ENCODE results near the gene IFFO2.

Gene IFFO2

GRCh38 chr1:18931730-18932129, 24.7 kb downstream of the IFFO2 start:
- 0 out of 2 replicates have a peak, but pooled peaks cover 2% of the 10 kb centered on the region for H3K27me3 ChIP-seq (ENCODE audit: insufficient read depth, low read length)
- no peaks in the 10 kb centered on the region for H3K9me3 ChIP-seq (ENCODE audit: low read length)
- H3K36me3 ChIP-seq (ENCODE audit: insufficient read depth, low read length): no peaks in the 10 kb centered on the region
- no peak overlapping the region for H3K4me3 ChIP-seq (ENCODE audit: low read depth, low read length, poor library complexity, severe bottlenecking)
- no peaks in the 10 kb centered on the region for H3K79me2 ChIP-seq (ENCODE audit: insufficient read depth, low read length)
- no peak overlapping the region for H3K27ac ChIP-seq (ENCODE audit: low read depth, low read length, poor library complexity, severe bottlenecking)
- no peak overlapping the region for H3K4me2 ChIP-seq (ENCODE audit: low read length)
- H3K4me1 ChIP-seq (ENCODE audit: insufficient read depth, low read length, severe bottlenecking): peaks cover 9% of the 10 kb centered on the region
- TF ChIP-seq EZH2 (IDR thresholded peaks at IDR 0.05; ENCODE audit: borderline replicate concordance, low read length): no peak
- no peak for TF ChIP-seq CTCF (IDR thresholded peaks at IDR 0.05; ENCODE audit: low read length)
- no peaks in the 10 kb centered on the region for H3F3A ChIP-seq (ENCODE audit: insufficient read depth, low read length)
- no peaks in the 10 kb centered on the region for H3K9me2 ChIP-seq (ENCODE audit: low read depth, low read length)
- H4K20me1 ChIP-seq (ENCODE audit: insufficient read depth, low read length): no peaks in the 10 kb centered on the region
- H2AFZ ChIP-seq (ENCODE audit: low read length): no peak overlapping the region
- H3K9ac ChIP-seq (ENCODE audit: low read length): no peak overlapping the region

GRCh38 chr1:18929686-18930085, 26.8 kb downstream of the IFFO2 start:
- no peak overlapping the region for H2AFZ ChIP-seq (ENCODE audit: low read length)
- H3K4me2 ChIP-seq (ENCODE audit: low read length): no peak overlapping the region
- no peak overlapping the region for H3K27ac ChIP-seq (ENCODE audit: low read depth, low read length, poor library complexity, severe bottlenecking)
- no peak overlapping the region for H3K9ac ChIP-seq (ENCODE audit: low read length)
- H3K27me3 ChIP-seq (ENCODE audit: insufficient read depth, low read length): 0 out of 2 replicates have a peak, but pooled peaks cover 3% of the 10 kb centered on the region
- H3F3A ChIP-seq (ENCODE audit: insufficient read depth, low read length): no peaks in the 10 kb centered on the region
- no peaks in the 10 kb centered on the region for H3K36me3 ChIP-seq (ENCODE audit: insufficient read depth, low read length)
- no peaks in the 10 kb centered on the region for H4K20me1 ChIP-seq (ENCODE audit: insufficient read depth, low read length)
- H3K79me2 ChIP-seq (ENCODE audit: insufficient read depth, low read length): no peaks in the 10 kb centered on the region
- no peaks in the 10 kb centered on the region for H3K9me2 ChIP-seq (ENCODE audit: low read depth, low read length)
- no peak overlapping the region for H3K4me3 ChIP-seq (ENCODE audit: low read depth, low read length, poor library complexity, severe bottlenecking)
- no peaks in the 10 kb centered on the region for H3K9me3 ChIP-seq (ENCODE audit: low read length)
- no peak for TF ChIP-seq CTCF (IDR thresholded peaks at IDR 0.05; ENCODE audit: low read length)
- TF ChIP-seq EZH2 (IDR thresholded peaks at IDR 0.05; ENCODE audit: borderline replicate concordance, low read length): no peak
- H3K4me1 ChIP-seq (ENCODE audit: insufficient read depth, low read length, severe bottlenecking): peaks cover 14% of the 10 kb centered on the region

GRCh38 chr1:18928985-18929384, 27.5 kb downstream of the IFFO2 start:
- TF ChIP-seq CTCF (IDR thresholded peaks at IDR 0.05; ENCODE audit: low read length): no peak
- TF ChIP-seq EZH2 (IDR thresholded peaks at IDR 0.05; ENCODE audit: borderline replicate concordance, low read length): no peak
- Histone ChIP-seq H3K4me1 (ENCODE audit: insufficient read depth, low read length, severe bottlenecking) (peaks cover 14% of the 10 kb centered on the region), H3K9ac (ENCODE audit: low read length) (no peak overlapping the region), H3K9me2 (ENCODE audit: low read depth, low read length) (no peaks in the 10 kb centered on the region), H3K36me3 (ENCODE audit: insufficient read depth, low read length) (no peaks in the 10 kb centered on the region), H4K20me1 (ENCODE audit: insufficient read depth, low read length) (no peaks in the 10 kb centered on the region), H3K79me2 (ENCODE audit: insufficient read depth, low read length) (no peaks in the 10 kb centered on the region), H3K27me3 (ENCODE audit: insufficient read depth, low read length) (0 out of 2 replicates have a peak, but pooled peaks cover 3% of the 10 kb centered on the region), H3K4me3 (ENCODE audit: low read depth, low read length, poor library complexity, severe bottlenecking) (no peak overlapping the region), H2AFZ (ENCODE audit: low read length) (no peak overlapping the region), H3K4me2 (ENCODE audit: low read length) (no peak overlapping the region), H3K27ac (ENCODE audit: low read depth, low read length, poor library complexity, severe bottlenecking) (no peak overlapping the region), H3F3A (ENCODE audit: insufficient read depth, low read length) (no peaks in the 10 kb centered on the region), H3K9me3 (ENCODE audit: low read length) (no peaks in the 10 kb centered on the region)

All from OCI-LY1 (cell line).